Colonic mucosa (tissue), 4 donors: ENCODE results near the gene ADGRA1. TPM values are rescaled to one million over a fixed set of nuclear protein-coding genes. Genes with fewer than 3 reads are reported as not detected.
"Not testable (repeated sequence)": the region's sequence is repeated elsewhere in the genome, so short reads cannot be mapped to it uniquely, and the experiment has no call there.

Experiments used
- DNase-seq: peaks from one replicate; pipeline ENCODE4 v3.0.0-alpha.2; 2020
- H3K27ac ChIP-seq: fragments of 200-600 bp; one replicate; pipeline ENCODE4 v1.8.0; 2021
- H3K27me3 ChIP-seq: fragments of 200-600 bp; one replicate; pipeline ENCODE4 v1.8.0; 2021
- H3K36me3 ChIP-seq: fragments of 200-600 bp; one replicate; pipeline ENCODE4 v1.8.0; 2021
- H3K4me1 ChIP-seq: fragments of 200-600 bp; one replicate; pipeline ENCODE4 v1.8.0; 2021; ENCODE audit warnings: mild to moderate bottlenecking
- H3K4me3 ChIP-seq: fragments of 200-600 bp; one replicate; pipeline ENCODE4 v1.8.0; 2021
- H3K9ac ChIP-seq, 2 donors: one replicate each; pipeline ENCODE4 v1.7.0; 2013; ENCODE audit warnings: control low read depth in 2 of 2, low read depth in 2 of 2, low read length in 2 of 2
- H3K9me3 ChIP-seq: fragments of 200-600 bp; one replicate; pipeline ENCODE4 v1.8.0; 2021
- intact Hi-C: fragments of 100-400 bp; cut with DNase I; formaldehyde crosslinking; loops from one replicate; pipeline ENCODE4 v1.14.1; 2022
- total RNA-seq, 2 donors: library from RNA; stranded (reverse); fragmentation: NEBNext Ultra II Directional in 1 of 2; extraction: Animal tissue kit (Norgen Biotek cat#: 25700) in 1 of 2; gene quantifications; one replicate each; pipeline ENCODE4 v1.2.1, GENCODE V29; 2021
- TF ChIP-seq, protein P1 (sequence below): fragments of 200-600 bp; IDR thresholded peaks from one replicate; pipeline ENCODE4 v1.8.0; 2022; ENCODE audit warnings: antibody characterized with exemption, mild to moderate bottlenecking
- donor health status: healthy.
- donor health status: DM: no; HTN: no; CAD: no.
- donor health status: DM: no; HTN: no; CAD: no.

ADGRA1 gene
- total RNA-seq, 2 donors from 2014 or later = not detected

GRCh38 chr10:133168617-133169031 is 80.9 kb downstream of the ADGRA1 start:
- intact Hi-C loops = no loop called here
- H3K27ac ChIP-seq = no peak overlapping the region
- TF ChIP-seq, protein P1, sequence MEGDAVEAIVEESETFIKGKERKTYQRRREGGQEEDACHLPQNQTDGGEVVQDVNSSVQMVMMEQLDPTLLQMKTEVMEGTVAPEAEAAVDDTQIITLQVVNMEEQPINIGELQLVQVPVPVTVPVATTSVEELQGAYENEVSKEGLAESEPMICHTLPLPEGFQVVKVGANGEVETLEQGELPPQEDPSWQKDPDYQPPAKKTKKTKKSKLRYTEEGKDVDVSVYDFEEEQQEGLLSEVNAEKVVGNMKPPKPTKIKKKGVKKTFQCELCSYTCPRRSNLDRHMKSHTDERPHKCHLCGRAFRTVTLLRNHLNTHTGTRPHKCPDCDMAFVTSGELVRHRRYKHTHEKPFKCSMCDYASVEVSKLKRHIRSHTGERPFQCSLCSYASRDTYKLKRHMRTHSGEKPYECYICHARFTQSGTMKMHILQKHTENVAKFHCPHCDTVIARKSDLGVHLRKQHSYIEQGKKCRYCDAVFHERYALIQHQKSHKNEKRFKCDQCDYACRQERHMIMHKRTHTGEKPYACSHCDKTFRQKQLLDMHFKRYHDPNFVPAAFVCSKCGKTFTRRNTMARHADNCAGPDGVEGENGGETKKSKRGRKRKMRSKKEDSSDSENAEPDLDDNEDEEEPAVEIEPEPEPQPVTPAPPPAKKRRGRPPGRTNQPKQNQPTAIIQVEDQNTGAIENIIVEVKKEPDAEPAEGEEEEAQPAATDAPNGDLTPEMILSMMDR = no peak
- DNase-seq = no peak
- no peak overlapping the region for H3K9ac ChIP-seq
- H3K4me3 ChIP-seq = no peak overlapping the region
- no peaks in the 10 kb centered on the region for H3K4me1 ChIP-seq
- H3K9me3 ChIP-seq = no peaks in the 10 kb centered on the region
- H3K36me3 ChIP-seq = no peaks in the 10 kb centered on the region
- H3K27me3 ChIP-seq = no peaks in the 10 kb centered on the region

- TF ChIP-seq, protein P1 = no peak
- Histone ChIP-seq H3K9ac (no peak overlapping the region), H3K27ac (no peak overlapping the region), H3K27me3 (no peaks in the 10 kb centered on the region), H3K4me1 (no peaks in the 10 kb centered on the region), H3K9me3 (no peaks in the 10 kb centered on the region), H3K36me3 (no peaks in the 10 kb centered on the region), H3K4me3 (no peak overlapping the region)
- no peak for DNase-seq
- intact Hi-C loops = no loop called here
Observed at GRCh38 chr10:133169173-133169947, 81.6 kb downstream of the ADGRA1 start.

DNA sequence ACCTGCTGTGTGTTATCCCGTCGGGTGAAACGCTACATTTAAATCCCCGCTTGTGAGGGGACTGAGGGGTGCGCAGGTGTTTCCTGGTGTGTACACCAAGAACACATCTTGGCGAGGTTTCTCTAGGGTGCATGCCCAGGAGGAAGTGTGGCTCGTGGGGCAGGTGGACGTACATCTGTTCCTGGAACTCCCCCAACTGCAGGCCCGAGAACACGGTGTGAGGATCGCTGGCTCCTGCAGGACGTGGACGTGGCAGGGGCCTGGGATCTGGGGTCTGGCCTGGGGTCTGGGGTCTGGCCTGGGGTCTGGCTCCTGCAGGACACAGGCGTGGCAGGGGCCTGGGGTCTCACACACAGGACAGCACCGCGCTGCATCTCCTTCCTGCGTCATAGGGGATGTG is 82.4 kb downstream of the ADGRA1 start:
- no peak overlapping the region for H3K4me3 ChIP-seq
- TF ChIP-seq, protein P1 = no peak
- no peak overlapping the region for H3K27ac ChIP-seq
- H3K9ac ChIP-seq = no peak overlapping the region
- H3K4me1 ChIP-seq = no peaks in the 10 kb centered on the region
- no peak for DNase-seq
- no peaks in the 10 kb centered on the region for H3K27me3 ChIP-seq
- no peaks in the 10 kb centered on the region for H3K36me3 ChIP-seq
- H3K9me3 ChIP-seq = no peaks in the 10 kb centered on the region
- intact Hi-C loops = no loop called here

GRCh38 chr10:133173860-133174640 is 86.3 kb downstream of the ADGRA1 start:
- Histone ChIP-seq H3K27ac (no peak overlapping the region), H3K27me3 (no peaks in the 10 kb centered on the region), H3K36me3 (no peaks in the 10 kb centered on the region), H3K4me3 (no peak overlapping the region), H3K9me3 (no peaks in the 10 kb centered on the region), H3K4me1 (no peaks in the 10 kb centered on the region), H3K9ac (no peak overlapping the region)
- intact Hi-C loops = no loop called here
- TF ChIP-seq, protein P1 = no peak
- no peak for DNase-seq

- no peaks in the 10 kb centered on the region for H3K4me1 ChIP-seq
- no peaks in the 10 kb centered on the region for H3K27me3 ChIP-seq
- H3K27ac ChIP-seq = no peak overlapping the region
- DNase-seq = no peak
- TF ChIP-seq, protein P1 = no peak
- intact Hi-C loops = no loop called here
- H3K36me3 ChIP-seq = no peaks in the 10 kb centered on the region
- H3K9ac ChIP-seq = no peak overlapping the region
- no peaks in the 10 kb centered on the region for H3K9me3 ChIP-seq
- H3K4me3 ChIP-seq = no peak overlapping the region
Observed at GRCh38 chr10:133174689-133175263, 87.1 kb downstream of the ADGRA1 start.

GRCh38 chr10:133175624-133176023 is 87.9 kb downstream of the ADGRA1 start:
- H3K4me1 ChIP-seq, H3K27me3 ChIP-seq, H3K9me3 ChIP-seq, H3K27ac ChIP-seq, H3K4me3 ChIP-seq, H3K9ac ChIP-seq, H3K36me3 ChIP-seq, DNase-seq, intact Hi-C loops: not testable (repeated sequence)
